Colonic mucosa (tissue), 4 donors: ENCODE data around the gene ELK1. TPM values are rescaled to one million over a fixed set of nuclear protein-coding genes. Genes with fewer than 3 reads are reported as not detected.

Source experiments
- DNase-seq: peaks from one replicate; pipeline ENCODE4 v3.0.0-alpha.2; 2020
- H3K27ac ChIP-seq: fragments of 200-600 bp; one replicate; pipeline ENCODE4 v1.8.0; 2021
- H3K27me3 ChIP-seq: fragments of 200-600 bp; one replicate; pipeline ENCODE4 v1.8.0; 2021
- H3K36me3 ChIP-seq: fragments of 200-600 bp; one replicate; pipeline ENCODE4 v1.8.0; 2021
- H3K4me1 ChIP-seq: fragments of 200-600 bp; one replicate; pipeline ENCODE4 v1.8.0; 2021; ENCODE audit warnings: mild to moderate bottlenecking
- H3K4me3 ChIP-seq: fragments of 200-600 bp; one replicate; pipeline ENCODE4 v1.8.0; 2021
- H3K9ac ChIP-seq, 2 donors: one replicate each; pipeline ENCODE4 v1.7.0; 2013; ENCODE audit warnings: control low read depth in 2 of 2, low read depth in 2 of 2, low read length in 2 of 2
- H3K9me3 ChIP-seq: fragments of 200-600 bp; one replicate; pipeline ENCODE4 v1.8.0; 2021
- intact Hi-C: fragments of 100-400 bp; cut with DNase I; formaldehyde crosslinking; loops from one replicate; pipeline ENCODE4 v1.14.1; 2022
- total RNA-seq, 2 donors: library from RNA; stranded (reverse); fragmentation: NEBNext Ultra II Directional in 1 of 2; extraction: Animal tissue kit (Norgen Biotek cat#: 25700) in 1 of 2; gene quantifications; one replicate each; pipeline ENCODE4 v1.2.1, GENCODE V29; 2021
- TF ChIP-seq, protein P1 (sequence below): fragments of 200-600 bp; IDR thresholded peaks from one replicate; pipeline ENCODE4 v1.8.0; 2022; ENCODE audit warnings: antibody characterized with exemption, mild to moderate bottlenecking
- donor health status: healthy.
- donor health status: DM: no; HTN: no; CAD: no.
- donor health status: DM: no; HTN: no; CAD: no.

The ELK1 gene, protein sequence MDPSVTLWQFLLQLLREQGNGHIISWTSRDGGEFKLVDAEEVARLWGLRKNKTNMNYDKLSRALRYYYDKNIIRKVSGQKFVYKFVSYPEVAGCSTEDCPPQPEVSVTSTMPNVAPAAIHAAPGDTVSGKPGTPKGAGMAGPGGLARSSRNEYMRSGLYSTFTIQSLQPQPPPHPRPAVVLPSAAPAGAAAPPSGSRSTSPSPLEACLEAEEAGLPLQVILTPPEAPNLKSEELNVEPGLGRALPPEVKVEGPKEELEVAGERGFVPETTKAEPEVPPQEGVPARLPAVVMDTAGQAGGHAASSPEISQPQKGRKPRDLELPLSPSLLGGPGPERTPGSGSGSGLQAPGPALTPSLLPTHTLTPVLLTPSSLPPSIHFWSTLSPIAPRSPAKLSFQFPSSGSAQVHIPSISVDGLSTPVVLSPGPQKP
- total RNA-seq: 10 to 100 TPM; 26.7 to 31.0 TPM

DNA sequence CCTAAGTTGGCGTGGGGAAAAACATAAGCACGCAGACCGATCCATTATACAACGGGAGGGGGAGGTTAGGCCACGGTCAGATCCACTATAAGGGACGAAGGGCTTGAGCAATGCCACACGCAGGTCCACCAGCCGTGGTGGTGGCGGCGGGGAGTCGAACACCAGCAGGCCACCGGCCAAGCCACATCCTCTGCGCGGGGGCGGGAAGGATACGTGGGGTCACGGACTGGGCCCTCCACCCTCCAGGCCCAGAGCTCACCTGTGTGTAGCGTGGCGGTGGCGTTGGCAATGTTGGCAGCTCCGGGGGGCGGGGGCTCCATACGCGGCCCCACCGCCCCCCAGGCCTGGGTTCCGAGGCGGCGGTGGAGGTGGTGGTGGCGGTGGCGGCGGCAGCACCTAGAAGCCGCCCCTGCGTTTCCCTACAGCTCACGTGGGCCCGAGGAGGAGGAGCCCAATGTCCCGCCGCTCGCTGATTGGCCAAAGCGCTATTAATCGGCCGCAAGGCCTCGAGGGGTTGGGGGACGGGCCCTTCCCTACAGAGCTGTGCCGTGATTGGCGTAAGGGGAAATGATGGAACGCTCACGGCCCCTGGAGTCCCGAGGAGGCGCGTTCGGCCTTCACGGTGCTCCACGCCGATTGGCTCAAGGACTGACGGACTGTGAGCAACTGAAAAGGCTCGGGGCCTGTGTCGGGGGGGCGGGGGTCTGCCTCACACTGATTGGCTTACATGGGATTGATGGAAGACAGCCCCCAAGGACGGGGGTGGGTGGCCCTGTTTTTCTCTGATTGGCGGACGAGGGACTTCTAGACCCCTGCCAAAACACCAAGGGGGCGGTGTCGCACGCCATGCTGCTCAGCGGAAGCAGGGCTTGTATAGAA, at the start of gene ELK1:
Gene ELK1 (minus strand): TSS at position 400 of the 879 bp plus-strand sequence. CDS start 9,122 bp downstream, outside the sequence.
- intact Hi-C loops: no loop called here
- peak within 1 kb of the TSS; percentile 54 for H3K4me3 ChIP-seq
- H3K27ac ChIP-seq: peak within 1 kb of the TSS; percentile 52
- TF ChIP-seq, protein P1, sequence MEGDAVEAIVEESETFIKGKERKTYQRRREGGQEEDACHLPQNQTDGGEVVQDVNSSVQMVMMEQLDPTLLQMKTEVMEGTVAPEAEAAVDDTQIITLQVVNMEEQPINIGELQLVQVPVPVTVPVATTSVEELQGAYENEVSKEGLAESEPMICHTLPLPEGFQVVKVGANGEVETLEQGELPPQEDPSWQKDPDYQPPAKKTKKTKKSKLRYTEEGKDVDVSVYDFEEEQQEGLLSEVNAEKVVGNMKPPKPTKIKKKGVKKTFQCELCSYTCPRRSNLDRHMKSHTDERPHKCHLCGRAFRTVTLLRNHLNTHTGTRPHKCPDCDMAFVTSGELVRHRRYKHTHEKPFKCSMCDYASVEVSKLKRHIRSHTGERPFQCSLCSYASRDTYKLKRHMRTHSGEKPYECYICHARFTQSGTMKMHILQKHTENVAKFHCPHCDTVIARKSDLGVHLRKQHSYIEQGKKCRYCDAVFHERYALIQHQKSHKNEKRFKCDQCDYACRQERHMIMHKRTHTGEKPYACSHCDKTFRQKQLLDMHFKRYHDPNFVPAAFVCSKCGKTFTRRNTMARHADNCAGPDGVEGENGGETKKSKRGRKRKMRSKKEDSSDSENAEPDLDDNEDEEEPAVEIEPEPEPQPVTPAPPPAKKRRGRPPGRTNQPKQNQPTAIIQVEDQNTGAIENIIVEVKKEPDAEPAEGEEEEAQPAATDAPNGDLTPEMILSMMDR: no peak
- H3K9ac ChIP-seq: peak within 1 kb of the TSS; percentile 70
- H3K36me3 ChIP-seq: no peaks in the 10 kb centered on the region
- peak; percentile 92 for DNase-seq
- H3K9me3 ChIP-seq: no peaks in the 10 kb centered on the region
- H3K4me1 ChIP-seq: no peaks in the 10 kb centered on the region
- no peaks in the 10 kb centered on the region for H3K27me3 ChIP-seq

DNA sequence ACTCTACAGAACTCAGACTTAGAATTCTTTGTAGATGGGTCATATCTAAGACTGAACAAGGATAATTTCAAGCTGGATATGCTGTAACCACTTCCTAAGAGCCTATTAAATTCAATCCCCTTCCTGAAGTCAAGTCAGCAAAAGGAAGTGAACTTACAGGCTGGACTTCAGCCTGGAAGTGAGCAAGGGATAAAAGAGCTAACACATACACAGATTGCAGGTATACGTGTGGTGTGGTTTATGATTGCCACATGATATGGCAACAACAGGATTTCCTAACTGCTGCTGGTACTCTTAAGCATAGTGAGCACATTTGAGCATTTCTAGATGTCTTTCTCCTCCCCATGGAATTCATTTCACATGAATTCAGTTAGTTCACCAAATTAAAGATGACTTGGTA, 46.8 kb upstream of the ELK1 start:
- intact Hi-C loops: no loop called here
- Histone ChIP-seq H3K9ac (no peak overlapping the region), H3K27ac (no peak overlapping the region), H3K9me3 (no peaks in the 10 kb centered on the region), H3K4me3 (no peak overlapping the region), H3K27me3 (no peaks in the 10 kb centered on the region), H3K36me3 (no peaks in the 10 kb centered on the region), H3K4me1 (no peaks in the 10 kb centered on the region)
- TF ChIP-seq, protein P1: no peak
- DNase-seq: peak; percentile 22

DNA sequence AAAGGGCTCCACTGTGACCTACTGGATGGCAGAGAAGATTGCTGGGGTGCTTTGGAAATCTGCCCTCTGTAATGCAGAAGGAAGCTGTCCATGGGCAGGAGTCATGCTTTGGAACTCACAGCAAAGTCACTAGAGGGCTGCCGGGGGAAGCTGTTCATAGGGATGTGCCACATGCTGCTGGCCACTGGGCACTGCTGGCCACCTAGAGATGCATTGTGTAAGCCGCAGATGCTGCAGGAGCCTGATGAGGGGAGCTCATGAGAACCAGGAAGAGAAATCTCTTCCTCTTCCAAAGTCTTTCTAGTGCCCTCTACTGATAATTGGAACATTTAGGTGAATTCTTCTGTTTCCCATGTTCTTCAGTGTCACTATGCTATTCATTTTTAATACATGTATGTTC, 39.8 kb upstream of the ELK1 start:
- no peak overlapping the region for H3K4me3 ChIP-seq
- H3K27ac ChIP-seq: no peak overlapping the region
- H3K9me3 ChIP-seq: no peaks in the 10 kb centered on the region
- H3K4me1 ChIP-seq: no peaks in the 10 kb centered on the region
- no peak for DNase-seq
- no peaks in the 10 kb centered on the region for H3K27me3 ChIP-seq
- H3K9ac ChIP-seq: no peak overlapping the region
- intact Hi-C loops: no loop called here
- no peaks in the 10 kb centered on the region for H3K36me3 ChIP-seq
- TF ChIP-seq, protein P1: no peak

DNA sequence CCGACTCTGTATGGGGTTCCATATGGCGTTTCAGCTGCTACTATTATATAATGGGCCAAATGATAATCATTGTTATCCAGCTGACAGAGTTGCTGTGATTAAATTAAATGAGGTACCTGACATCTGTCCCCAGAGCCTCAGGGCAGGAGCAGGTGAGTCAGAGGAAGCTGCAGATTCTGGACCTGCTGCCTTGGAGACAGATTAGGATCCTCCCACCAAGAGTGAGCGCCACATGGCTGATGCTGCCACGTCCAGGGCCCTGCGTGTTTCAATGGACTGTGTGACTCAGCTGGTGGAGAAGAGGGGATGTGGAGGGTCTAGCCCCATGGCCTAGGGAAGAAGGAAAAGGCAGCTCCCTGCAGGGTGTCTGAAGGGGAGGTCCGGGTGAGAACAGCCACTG, 36.9 kb upstream of the ELK1 start:
- Histone ChIP-seq H3K36me3 (no peaks in the 10 kb centered on the region), H3K4me1 (no peaks in the 10 kb centered on the region), H3K4me3 (no peak overlapping the region), H3K27ac (no peak overlapping the region), H3K9ac (no peak overlapping the region), H3K9me3 (no peaks in the 10 kb centered on the region), H3K27me3 (no peaks in the 10 kb centered on the region)
- TF ChIP-seq, protein P1: no peak
- no peak for DNase-seq
- intact Hi-C loops: no loop called here

DNA sequence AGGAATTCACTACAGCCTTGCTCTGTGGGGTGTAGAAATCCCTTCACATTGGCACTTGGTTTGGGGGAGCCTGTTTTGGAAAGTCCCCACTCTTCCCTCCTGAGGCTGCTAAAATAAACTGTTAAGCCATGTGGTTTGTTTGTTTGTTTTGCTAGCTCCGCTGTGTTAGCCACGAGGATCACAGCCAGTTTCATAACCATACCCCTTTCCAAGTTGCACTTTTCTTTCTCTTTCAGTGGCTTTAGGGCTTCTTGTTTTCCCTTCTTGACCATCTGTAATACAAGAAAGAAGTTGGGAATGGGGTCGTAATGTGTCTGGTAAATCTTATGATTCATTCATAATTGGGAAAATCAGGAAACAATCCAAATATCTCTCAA, 33.5 kb upstream of the ELK1 start:
- Histone ChIP-seq H3K27me3 (no peaks in the 10 kb centered on the region), H3K9me3 (no peaks in the 10 kb centered on the region), H3K9ac (no peak overlapping the region), H3K36me3 (no peaks in the 10 kb centered on the region), H3K4me1 (no peaks in the 10 kb centered on the region), H3K27ac (no peak overlapping the region), H3K4me3 (no peak overlapping the region)
- no peak for DNase-seq
- TF ChIP-seq, protein P1: no peak
- intact Hi-C loops: no loop called here
